8988T (cell line): ENCODE results near the gene MNT.

ENCODE experiments used
- DNase-seq: peaks from one replicate; pipeline ENCODE4 v3.0.0; 2011

The MNT gene

GRCh38 chr17:2378905-2379304 lies 22.0 kb downstream of the MNT start:
- no peak for DNase-seq

- DNase-seq = no peak
Measured at GRCh38 chr17:2377659-2378058, 23.2 kb downstream of the MNT start.

GRCh38 chr17:2376107-2376506 lies 24.8 kb downstream of the MNT start:
- DNase-seq = no peak

DNA sequence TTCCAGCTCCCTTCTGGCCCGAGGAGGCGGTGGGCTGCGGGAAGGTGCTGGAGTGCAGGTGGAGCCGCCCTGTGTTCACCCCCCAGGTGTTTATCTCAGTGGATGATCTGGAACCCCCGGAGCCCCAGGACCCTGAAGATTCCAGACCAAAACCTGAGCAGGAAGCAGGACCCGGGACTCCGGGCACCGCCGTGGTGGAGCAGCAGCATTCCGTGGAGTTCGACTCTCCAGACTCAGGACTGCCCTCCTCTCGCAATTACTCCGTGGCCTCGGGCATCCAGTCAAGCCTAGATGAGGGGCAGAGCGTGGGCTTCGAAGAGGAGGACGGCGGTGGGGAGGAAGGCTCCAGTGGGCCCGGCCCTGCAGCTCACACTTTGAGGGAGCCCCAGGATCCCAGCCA lies 25.5 kb downstream of the MNT start:
- no peak for DNase-seq

- DNase-seq = no peak
Measured at GRCh38 chr17:2374549-2375285, 26.1 kb downstream of the MNT start.

- no peak for DNase-seq
Measured at GRCh38 chr17:2373179-2373578, 27.7 kb downstream of the MNT start.

- no peak for DNase-seq
Measured at GRCh38 chr17:2372681-2373080, 28.2 kb downstream of the MNT start.

DNA sequence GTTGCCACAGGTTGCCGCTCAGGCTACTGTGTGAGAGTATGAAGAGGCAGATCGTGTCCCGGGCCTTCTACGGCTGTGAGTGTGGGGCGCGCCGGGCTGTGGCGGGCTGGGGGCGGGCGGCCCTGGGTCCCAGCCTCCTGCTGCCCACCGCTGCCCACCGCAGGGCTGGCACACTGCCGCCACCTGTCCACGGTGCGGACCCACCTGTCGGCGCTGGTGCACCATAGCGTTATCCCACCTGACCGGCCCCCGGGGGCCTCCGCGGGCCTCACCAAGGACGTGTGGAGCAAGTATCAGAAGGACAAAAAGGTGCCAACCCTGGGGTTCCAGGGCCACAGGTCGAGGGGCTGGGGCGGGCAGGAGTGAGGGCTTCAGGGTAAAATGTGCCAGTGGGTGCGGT lies 28.7 kb downstream of the MNT start:
- no peak for DNase-seq

- DNase-seq = no peak
Measured at GRCh38 chr17:2371183-2372130, 29.4 kb downstream of the MNT start.

DNA sequence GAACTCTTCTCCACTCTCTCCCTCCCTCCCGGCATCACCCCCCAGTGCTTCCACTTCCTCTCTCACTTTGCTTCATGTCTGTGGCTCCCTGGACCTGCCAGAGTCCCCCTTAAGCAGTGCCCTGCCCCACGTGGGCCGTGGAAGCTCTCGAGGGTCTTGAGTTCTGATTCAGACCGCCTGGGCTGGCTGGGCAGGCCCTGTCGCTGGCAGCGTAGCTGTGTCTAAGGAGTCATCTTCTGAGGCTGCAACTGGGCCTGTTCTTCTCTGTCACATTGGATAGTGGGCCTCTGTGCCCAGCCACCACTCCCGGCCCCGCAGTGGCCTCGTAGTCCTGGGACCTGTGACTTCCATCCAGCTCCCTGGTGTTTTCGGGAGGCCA lies 30.7 kb downstream of the MNT start:
- DNase-seq = no peak

DNA sequence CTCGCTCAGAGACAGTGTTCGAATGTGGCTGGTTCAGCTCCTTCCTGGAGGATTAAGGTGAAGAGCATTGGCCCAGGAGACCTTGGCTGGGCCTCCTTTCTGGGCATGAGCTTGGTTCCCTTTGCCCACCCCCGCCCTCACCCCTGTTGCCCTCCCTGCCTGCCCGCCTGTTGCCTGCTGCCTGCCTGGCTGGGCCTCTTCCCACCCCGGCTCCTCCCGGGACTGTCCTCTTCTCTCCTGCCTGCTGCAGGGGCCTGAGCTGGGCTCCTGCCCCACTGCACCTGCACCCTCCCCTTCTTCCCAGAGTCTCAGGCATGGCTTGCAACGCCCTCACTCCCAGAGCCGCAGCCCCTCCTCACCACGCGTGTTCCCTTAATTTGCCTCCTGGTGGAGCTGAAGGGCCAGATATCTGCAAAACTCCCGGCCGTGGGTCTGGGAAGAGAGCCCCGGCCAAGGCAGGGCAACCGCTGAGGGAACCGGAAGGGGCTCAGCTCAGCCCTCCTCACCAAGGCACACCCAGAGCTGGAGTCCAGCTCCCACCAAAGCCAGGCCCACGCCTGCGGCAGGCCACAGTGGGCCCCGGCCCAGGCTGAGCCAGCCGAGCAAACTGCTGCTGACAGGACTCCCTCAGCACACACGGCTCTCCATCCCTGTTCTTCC lies 31.2 kb downstream of the MNT start:
- DNase-seq = no peak

DNA sequence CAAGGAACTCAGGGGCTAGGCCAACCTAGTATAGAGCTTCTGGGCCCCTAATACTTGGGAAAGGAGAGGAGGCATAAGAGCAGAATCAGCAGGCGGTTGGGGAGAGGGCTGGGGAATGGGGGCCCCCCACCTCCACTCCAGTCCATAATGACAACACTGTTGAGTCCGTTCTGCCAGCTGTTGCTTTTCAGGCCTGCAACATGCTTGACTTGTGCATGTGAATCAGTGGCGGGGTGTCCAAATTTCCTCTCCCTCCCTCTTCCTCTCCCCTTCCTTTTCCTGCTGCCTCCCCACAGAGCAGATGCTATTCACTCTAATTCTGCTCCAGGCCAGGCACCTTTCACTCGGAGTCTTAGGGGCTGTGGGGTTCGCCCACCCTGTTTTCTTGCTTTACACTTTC lies 31.8 kb downstream of the MNT start:
- DNase-seq = no peak

GRCh38 chr17:2368359-2368758 lies 32.5 kb downstream of the MNT start:
- no peak for DNase-seq

DNA sequence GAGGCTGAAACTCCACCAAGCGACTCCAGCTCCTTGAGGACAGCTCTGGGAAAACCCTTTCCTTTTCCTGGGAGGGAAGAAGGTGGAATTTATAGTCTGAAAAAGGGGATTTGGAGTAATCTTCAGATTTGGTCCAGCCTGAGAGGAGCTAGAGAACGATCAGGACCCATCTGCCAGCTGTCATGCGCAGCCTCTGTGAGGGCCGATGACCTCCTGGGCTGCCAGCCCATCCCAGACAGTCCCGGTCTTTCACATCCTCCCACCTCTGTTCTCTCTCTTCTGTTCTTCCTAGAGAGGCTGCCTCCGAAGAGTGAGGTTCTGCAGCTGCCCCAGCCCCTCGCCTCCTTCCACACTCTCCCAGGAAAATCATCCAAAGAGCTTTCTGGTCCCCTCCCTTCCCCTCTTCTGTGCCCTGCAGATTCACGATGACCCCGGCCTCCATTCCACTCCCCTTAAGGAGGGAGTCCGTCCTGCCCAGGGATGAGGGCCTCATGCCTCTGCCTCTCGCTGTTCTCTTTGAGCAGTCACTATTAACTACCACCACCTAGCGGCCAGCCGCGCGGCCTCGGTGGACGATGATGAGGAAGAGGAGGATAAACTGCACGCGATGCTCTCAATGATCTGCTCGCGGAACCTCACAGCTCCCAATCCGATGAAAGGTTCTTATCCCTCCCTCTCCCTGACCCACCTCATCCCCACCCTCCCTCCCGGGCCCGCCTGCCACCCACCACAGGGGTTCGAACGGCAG lies 33.9 kb downstream of the MNT start:
- peak; percentile 73 for DNase-seq

DNA sequence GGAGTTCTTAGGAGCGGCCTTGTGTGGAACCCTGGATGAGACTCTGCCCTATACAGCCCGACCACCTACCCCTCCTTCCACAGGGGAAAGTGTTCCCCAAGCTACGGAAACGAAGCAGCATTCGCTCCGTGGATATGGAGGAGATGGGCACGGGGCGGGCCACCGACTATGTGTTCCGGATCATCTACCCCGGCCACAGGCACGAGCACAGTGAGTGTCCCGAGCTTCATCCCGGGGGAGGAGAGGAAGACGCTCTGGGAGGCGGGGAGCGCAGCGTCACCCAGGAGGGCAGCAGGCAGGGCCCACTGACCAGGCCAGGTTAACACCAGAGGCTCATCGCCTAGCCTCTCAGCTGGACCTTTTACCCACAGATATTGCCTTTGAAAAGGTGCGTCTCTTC lies 35.7 kb downstream of the MNT start:
- DNase-seq = no peak

- no peak for DNase-seq
Measured at GRCh38 chr17:2364763-2365116, 36.1 kb downstream of the MNT start.

- DNase-seq = no peak
Measured at GRCh38 chr17:2363851-2364762, 36.8 kb downstream of the MNT start.

DNA sequence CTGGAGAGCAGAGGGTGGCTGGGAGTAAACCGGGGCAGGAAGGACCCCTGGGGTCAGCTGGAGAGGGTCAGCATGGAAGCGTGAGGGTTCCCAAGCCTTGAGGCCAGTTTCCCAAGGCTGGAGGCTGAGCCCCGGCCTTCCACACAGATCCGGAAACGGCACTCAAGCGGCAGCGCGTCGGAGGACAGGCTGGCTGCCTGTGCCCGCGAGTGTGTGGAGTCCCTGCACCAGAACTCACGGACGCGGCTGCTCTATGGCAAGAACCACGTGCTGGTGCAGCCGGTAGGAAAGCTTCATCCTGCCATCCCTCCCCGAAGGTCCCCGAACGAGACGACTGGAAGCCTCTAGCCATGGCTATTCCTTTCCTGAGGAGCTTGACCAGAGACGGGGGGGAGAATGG lies 37.5 kb downstream of the MNT start:
- no peak for DNase-seq

- DNase-seq = no peak
Measured at GRCh38 chr17:2362881-2363280, 38.0 kb downstream of the MNT start.

DNA sequence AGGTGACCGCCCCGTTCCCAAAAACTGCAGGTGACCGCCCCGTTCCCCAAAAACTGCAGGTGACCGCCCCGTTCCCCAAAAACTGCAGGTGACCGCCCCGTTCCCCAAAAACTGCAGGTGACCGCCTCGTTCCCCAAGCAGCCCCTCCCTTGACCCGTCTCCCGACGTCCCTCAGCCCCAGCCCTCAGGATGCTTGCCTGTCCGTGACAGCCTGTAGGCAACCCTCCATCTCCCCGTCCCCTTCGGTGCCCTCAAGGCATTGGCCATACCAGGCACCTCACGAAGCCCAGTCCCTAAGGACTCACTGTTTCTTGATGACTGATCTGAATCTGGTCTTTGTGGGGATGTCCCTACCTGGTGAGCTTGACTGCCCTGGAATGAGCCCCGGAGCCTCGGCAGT lies 38.4 kb downstream of the MNT start:
- DNase-seq = no peak

- DNase-seq = no peak
Measured at GRCh38 chr17:2362016-2362415, 38.8 kb downstream of the MNT start.
